ENCODE results near the gene FCER2. TPM values are rescaled to one million over a fixed set of nuclear protein-coding genes. Genes with fewer than 3 reads are reported as not detected.
"Not testable (repeated sequence)": the region's sequence is repeated elsewhere in the genome, so short reads cannot be mapped to it uniquely, and the experiment has no call there.

FCER2 gene
- under 1 TPM; 0.26 to 0.44 (median 0.29) TPM for total RNA-seq
- long read RNA-seq, donor 1: 0 reads
- long read RNA-seq, donor 2: 0 reads

DNA sequence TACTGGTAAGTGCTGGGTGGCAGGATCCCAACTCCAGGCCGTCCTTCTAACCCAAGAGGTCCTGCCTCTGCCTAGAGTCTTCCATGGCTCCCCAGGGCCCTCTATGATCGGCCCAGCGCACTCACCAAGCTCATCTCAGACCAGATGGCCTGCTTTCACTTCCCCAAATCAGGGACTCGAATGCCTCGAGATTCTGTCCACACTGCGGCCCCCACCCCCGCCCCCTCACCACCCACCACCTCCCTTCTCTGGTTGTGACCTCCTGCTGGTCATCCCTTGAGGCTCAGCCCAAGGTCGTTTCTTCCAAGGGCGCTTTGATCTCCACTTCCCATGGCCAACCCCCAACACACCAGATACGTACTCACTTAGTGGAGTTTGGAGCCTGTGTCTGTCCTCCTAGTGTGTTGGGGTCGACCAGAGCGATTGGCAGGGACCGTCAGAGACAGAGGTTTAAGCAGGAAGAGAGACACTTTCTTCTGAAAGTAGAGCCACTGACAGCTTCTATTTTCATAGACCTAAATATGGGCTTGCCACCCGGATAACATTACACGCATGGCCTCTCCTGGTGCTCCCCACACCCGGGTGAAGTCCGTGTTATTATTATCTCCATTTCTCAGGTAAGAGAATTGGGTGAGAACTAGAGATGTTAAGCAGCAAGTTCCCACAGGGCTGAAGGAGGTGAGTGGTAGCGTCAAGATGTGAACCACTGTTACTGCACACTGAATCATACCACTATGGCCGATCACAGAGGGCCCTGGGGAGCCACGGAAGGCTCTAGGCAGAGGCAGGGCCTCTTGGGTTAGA is at the start of gene FCER2:
FCER2 (minus strand) TSS at position 478 of the 804 bp plus-strand sequence. CDS start 2,371 bp downstream, outside the sequence.
- TF ChIP-seq, protein P1, sequence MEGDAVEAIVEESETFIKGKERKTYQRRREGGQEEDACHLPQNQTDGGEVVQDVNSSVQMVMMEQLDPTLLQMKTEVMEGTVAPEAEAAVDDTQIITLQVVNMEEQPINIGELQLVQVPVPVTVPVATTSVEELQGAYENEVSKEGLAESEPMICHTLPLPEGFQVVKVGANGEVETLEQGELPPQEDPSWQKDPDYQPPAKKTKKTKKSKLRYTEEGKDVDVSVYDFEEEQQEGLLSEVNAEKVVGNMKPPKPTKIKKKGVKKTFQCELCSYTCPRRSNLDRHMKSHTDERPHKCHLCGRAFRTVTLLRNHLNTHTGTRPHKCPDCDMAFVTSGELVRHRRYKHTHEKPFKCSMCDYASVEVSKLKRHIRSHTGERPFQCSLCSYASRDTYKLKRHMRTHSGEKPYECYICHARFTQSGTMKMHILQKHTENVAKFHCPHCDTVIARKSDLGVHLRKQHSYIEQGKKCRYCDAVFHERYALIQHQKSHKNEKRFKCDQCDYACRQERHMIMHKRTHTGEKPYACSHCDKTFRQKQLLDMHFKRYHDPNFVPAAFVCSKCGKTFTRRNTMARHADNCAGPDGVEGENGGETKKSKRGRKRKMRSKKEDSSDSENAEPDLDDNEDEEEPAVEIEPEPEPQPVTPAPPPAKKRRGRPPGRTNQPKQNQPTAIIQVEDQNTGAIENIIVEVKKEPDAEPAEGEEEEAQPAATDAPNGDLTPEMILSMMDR (IDR thresholded peaks at IDR 0.05): no peak
- H3K4me3 ChIP-seq: no peak within 1 kb of the TSS
- DNase-seq: peak in 1 of 3 donors; percentile 23
- H3K9me3 ChIP-seq: no peaks in the 10 kb centered on the region
- no peaks in the 10 kb centered on the region for H3K36me3 ChIP-seq (ENCODE audit: low read depth)
- ATAC-seq: peak; percentile 45
- intact Hi-C loops (cut with DNase I, micrococcal nuclease): no loop called here
- H3K4me1 ChIP-seq (ENCODE audit: low read depth): no peaks in the 10 kb centered on the region

GRCh38 chr19:7751157-7751783 is 49.3 kb upstream of the FCER2 start:
- peak; percentile 34 for ATAC-seq
- TF ChIP-seq, protein P1 (IDR thresholded peaks at IDR 0.05): no peak
- DNase-seq: no peak
- intact Hi-C loops (cut with DNase I, micrococcal nuclease): no loop called here
- Histone ChIP-seq H3K4me1 (ENCODE audit: low read depth) (no peaks in the 10 kb centered on the region), H3K36me3 (ENCODE audit: low read depth) (no peaks in the 10 kb centered on the region), H3K4me3 (no peak overlapping the region), H3K9me3 (peaks cover 1% of the 10 kb centered on the region)

- Histone ChIP-seq H3K9me3 (no peaks in the 10 kb centered on the region), H3K4me1 (ENCODE audit: low read depth) (no peaks in the 10 kb centered on the region), H3K4me3 (no peak overlapping the region), H3K36me3 (ENCODE audit: low read depth) (no peaks in the 10 kb centered on the region)
- intact Hi-C loops (cut with DNase I, micrococcal nuclease): no loop called here
- TF ChIP-seq, protein P1 (IDR thresholded peaks at IDR 0.05): no peak
- ATAC-seq (peak; percentile 34), DNase-seq (no peak)
These were observed 46.8 kb upstream of the FCER2 start for GRCh38 chr19:7748756-7749155.

DNA sequence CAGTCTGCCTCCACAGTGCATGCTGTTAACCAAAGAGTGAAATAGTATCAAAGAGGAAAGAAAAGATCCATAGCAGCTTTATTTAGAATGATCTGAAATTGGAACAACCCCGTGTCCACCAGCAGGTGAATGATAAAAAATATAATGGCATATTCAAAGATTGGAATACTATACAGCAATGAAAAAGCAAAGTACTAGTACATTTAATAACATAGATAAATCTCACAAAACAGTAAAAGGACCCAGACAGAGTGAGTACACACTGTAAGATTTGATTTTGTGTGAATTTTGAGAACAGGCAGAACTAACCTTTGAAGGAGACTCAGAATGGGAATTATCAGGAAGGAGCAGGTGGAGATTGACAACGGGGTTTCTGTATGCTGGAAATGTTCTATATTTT is 46.2 kb upstream of the FCER2 start:
- TF ChIP-seq, protein P1 (IDR thresholded peaks at IDR 0.05): no peak
- Histone ChIP-seq H3K4me3 (no peak overlapping the region), H3K9me3 (no peaks in the 10 kb centered on the region), H3K4me1 (ENCODE audit: low read depth) (no peaks in the 10 kb centered on the region), H3K36me3 (ENCODE audit: low read depth) (no peaks in the 10 kb centered on the region)
- intact Hi-C loops (cut with DNase I, micrococcal nuclease): no loop called here
- ATAC-seq (no peak), DNase-seq (no peak)

DNA sequence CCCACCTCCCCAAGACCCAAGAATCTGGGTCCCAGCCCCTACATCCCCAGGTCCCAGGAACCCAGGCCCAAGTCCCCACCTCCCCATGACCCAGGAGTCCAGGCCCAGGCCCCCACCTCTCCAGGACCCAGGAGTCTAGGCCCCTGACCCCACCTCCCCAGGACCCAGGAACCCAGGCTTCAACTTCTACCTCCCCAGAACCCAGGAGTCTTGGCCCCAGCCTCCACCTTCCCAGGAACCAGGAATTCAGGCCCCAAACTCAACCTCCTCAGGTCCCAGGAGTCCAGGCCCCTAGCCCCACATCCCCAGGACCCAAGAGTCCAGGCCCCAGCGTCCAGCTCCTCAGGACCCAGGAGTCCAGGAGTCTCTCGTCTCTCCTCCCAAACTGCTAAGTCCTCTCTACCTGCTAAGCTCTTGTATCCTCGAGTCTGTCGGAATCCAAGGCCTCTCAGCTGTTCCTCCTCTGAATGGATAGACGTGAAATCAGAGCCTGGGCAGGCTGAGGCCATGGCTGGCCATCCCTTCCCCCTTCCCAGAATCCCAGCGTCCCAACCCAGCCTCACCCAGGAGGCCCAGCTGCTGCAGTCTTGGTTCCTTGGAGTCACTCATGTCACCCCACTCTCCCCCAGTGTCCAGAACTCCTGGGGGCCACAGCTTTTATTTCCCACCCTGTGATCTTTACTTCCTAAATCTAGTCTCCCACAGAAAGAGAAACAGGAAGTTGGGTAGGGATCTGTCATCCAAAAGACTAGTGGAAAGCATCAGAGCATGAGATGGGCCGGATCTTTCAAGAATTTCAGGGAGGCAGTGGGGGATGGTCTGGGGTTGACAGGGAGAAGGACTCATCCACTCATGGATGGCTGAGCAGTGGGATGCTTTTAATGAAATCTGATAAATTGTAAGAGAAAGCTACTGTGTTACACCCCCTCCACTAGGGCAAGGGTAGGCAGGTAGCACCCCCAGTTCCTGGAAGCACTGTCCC is 45.3 kb upstream of the FCER2 start, which contains the start of gene CD209:
CD209 (minus strand) TSS at position 632 of the 982 bp plus-strand sequence; CDS start at position 609, 23 bp downstream.
- ATAC-seq (no peak), DNase-seq (no peak)
- no peak within 1 kb of the TSS for H3K4me3 ChIP-seq
- intact Hi-C loops (cut with DNase I, micrococcal nuclease): no loop called here
- no peaks in the 10 kb centered on the region for H3K36me3 ChIP-seq (ENCODE audit: low read depth)
- H3K4me1 ChIP-seq (ENCODE audit: low read depth): no peaks in the 10 kb centered on the region
- TF ChIP-seq, protein P1 (IDR thresholded peaks at IDR 0.05): no peak
- H3K9me3 ChIP-seq: no peaks in the 10 kb centered on the region

DNA sequence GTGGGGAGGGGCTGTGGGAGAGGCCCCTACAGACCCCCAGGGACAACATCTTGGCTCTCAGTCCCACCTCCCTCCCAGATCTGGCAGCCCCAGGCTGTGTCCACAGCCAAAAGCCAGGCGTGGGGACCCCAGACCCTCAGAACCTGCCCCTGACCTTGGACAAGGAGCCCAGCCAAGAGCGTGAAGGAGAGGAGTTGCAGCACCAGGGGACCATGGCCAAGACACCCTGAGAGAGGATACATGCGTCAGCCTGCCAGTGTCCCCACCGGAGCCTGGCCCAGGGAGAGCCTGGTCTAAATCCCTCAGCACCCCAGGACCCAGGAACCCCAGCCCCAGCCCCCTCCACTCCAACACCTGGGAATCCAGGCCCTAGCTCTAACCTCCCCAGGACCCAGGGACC is 44.4 kb upstream of the FCER2 start:
- H3K36me3 ChIP-seq (ENCODE audit: low read depth); intact Hi-C loops (cut with DNase I, micrococcal nuclease); ATAC-seq; H3K4me3 ChIP-seq; H3K4me1 ChIP-seq (ENCODE audit: low read depth); H3K9me3 ChIP-seq; DNase-seq: not testable (repeated sequence)
